Osteoblast (primary cell): ENCODE data around the gene PTH1R. TPM values are rescaled to one million over a fixed set of nuclear protein-coding genes. Genes with fewer than 3 reads are reported as not detected.

Experiments used
- DNase-seq: peaks from one replicate; pipeline ENCODE4 v3.0.0; 2011; ENCODE audit warnings: low spot score, mixed read lengths; ENCODE audit not compliant: insufficient read length; ENCODE audit errors: missing footprints
- H2AFZ ChIP-seq: 2 replicates; pipeline ENCODE4 v1.6.0; 2011; ENCODE audit warnings: mild to moderate bottlenecking, low read length
- H3K27ac ChIP-seq: 2 replicates; pipeline ENCODE4 v1.5.1; 2011; ENCODE audit warnings: mild to moderate bottlenecking, low read depth, low read length, moderate library complexity
- H3K27me3 ChIP-seq: 2 replicates; pipeline ENCODE4 v1.6.0; 2012; ENCODE audit warnings: mild to moderate bottlenecking, control low read depth, inconsistent platforms, low read length, moderate library complexity; ENCODE audit not compliant: insufficient read depth
- H3K36me3 ChIP-seq: 2 replicates; pipeline ENCODE4 v1.5.1; 2011; ENCODE audit warnings: mild to moderate bottlenecking, low read length, control low read depth, moderate library complexity; ENCODE audit not compliant: insufficient read depth
- H3K4me1 ChIP-seq: 2 replicates; pipeline ENCODE4 v1.5.1; 2011; ENCODE audit warnings: mild to moderate bottlenecking, low read length, control low read depth, moderate library complexity; ENCODE audit not compliant: insufficient read depth
- H3K4me2 ChIP-seq: 2 replicates; pipeline ENCODE4 v1.6.0; 2011; ENCODE audit warnings: mild to moderate bottlenecking, low read length; ENCODE audit not compliant: insufficient read depth
- H3K4me3 ChIP-seq: fragments of 200-600 bp; sonication (generic); 3 replicates; pipeline ENCODE4 v1.5.1; 2012; ENCODE audit warnings: mild to moderate bottlenecking, low read length, inconsistent platforms; ENCODE audit not compliant: insufficient read depth
- H3K79me2 ChIP-seq: 2 replicates; pipeline ENCODE4 v1.6.0; 2012; ENCODE audit warnings: mild to moderate bottlenecking, low read length, control low read depth, inconsistent platforms; ENCODE audit not compliant: insufficient read depth
- H3K9me3 ChIP-seq: 2 replicates; pipeline ENCODE4 v1.5.1; 2011; ENCODE audit warnings: low read depth, low read length, control low read depth
- H4K20me1 ChIP-seq: 2 replicates; pipeline ENCODE4 v1.6.0; 2012; ENCODE audit warnings: mild to moderate bottlenecking, low read length, control low read depth; ENCODE audit not compliant: insufficient read depth
- total RNA-seq: library from RNA; depleted of rRNA; stranded (reverse); fragments of >200 nt; gene quantifications from 2 replicates; pipeline ENCODE4 v1.2.3, GENCODE V29; 2012
- TF ChIP-seq, protein P1 (sequence below): IDR thresholded peaks from 2 replicates; pipeline ENCODE4 v1.5.1; 2011; ENCODE audit warnings: mild to moderate bottlenecking, low read depth, low read length, moderate library complexity; ENCODE audit errors: extremely low read depth

PTH1R gene
- total RNA-seq, 1 donor: 0.36 TPM

DNA sequence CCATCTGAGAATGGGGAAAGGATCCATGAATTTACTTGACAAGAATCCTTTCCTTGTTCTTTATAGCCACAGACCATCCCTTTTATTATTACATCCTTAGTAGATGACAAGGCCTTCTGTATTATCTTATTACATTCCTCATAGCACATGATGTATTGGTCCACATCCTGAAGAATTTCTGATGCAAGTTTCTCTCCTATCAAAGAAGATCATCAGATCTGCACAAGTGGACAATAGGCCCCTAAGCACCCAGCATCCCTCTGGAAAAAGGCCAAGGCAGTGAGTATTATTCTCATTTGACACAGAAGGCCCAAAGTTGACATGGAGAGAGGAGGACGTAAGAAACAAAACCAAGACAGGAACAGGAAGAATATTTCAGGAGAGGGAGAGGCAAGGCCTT, 45.7 kb upstream of the PTH1R start:
- TF ChIP-seq, protein P1, sequence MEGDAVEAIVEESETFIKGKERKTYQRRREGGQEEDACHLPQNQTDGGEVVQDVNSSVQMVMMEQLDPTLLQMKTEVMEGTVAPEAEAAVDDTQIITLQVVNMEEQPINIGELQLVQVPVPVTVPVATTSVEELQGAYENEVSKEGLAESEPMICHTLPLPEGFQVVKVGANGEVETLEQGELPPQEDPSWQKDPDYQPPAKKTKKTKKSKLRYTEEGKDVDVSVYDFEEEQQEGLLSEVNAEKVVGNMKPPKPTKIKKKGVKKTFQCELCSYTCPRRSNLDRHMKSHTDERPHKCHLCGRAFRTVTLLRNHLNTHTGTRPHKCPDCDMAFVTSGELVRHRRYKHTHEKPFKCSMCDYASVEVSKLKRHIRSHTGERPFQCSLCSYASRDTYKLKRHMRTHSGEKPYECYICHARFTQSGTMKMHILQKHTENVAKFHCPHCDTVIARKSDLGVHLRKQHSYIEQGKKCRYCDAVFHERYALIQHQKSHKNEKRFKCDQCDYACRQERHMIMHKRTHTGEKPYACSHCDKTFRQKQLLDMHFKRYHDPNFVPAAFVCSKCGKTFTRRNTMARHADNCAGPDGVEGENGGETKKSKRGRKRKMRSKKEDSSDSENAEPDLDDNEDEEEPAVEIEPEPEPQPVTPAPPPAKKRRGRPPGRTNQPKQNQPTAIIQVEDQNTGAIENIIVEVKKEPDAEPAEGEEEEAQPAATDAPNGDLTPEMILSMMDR: no peak
- Histone ChIP-seq H3K79me2 (no peaks in the 10 kb centered on the region), H3K27ac (no peak overlapping the region), H3K4me3 (no peak overlapping the region), H4K20me1 (no peaks in the 10 kb centered on the region), H3K4me1 (no peaks in the 10 kb centered on the region), H3K36me3 (no peaks in the 10 kb centered on the region), H2AFZ (no peak overlapping the region), H3K4me2 (no peak overlapping the region), H3K9me3 (no peaks in the 10 kb centered on the region), H3K27me3 (no peaks in the 10 kb centered on the region)
- no peak for DNase-seq

DNA sequence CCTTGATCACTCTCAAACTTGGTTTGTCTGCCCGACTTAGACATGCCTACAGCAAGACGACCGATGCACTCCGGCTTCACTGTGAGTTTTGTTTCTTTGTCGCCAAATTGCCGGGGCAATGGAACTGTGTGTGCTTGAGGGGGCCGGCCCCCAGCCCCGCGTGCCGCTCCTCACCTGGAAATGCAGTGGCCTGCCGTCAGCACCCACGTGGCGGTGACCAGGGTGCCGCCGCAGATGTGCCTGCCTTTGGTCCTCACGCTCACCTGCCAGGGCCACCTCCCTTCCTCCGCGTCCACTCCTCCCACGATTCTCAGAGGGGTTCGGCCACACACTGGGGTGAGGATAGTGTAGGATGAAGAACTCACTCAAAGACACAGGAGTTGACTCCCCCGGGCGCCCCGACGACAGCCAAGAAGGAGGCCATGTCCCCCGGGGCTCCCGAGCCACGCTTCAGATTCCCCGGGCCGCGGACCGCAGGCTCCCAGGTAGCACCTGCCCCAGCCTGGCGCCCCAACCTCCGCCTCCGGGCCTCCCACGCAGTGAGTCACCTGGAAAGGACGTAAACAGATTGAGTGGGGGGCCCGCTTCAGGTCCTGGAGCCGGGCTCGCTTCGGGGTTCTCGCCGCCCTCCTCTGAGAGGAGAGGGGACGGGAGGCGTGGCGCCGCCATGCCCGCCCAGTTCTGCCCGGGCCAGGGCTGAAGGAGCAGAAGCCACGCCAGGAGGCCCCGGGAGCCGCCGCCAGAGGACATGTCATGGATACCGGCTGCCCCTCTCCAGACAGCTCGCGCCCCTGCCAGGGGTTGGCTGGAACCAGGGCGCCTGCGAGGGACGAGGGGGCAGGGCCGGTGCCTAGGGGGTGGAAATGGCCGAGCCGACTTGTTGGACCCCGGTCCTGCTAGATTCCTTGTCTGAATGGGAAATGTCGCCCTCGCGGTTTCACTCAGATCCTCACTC, 43.9 kb upstream of the PTH1R start:
- no peak for DNase-seq
- TF ChIP-seq, protein P1: no peak
- Histone ChIP-seq H3K9me3 (peaks cover 4% of the 10 kb centered on the region), H3K4me2 (no peak overlapping the region), H2AFZ (no peak overlapping the region), H3K4me3 (no peak overlapping the region), H3K27me3 (no peaks in the 10 kb centered on the region), H3K27ac (no peak overlapping the region), H4K20me1 (no peaks in the 10 kb centered on the region), H3K36me3 (no peaks in the 10 kb centered on the region), H3K79me2 (no peaks in the 10 kb centered on the region), H3K4me1 (no peaks in the 10 kb centered on the region)

DNA sequence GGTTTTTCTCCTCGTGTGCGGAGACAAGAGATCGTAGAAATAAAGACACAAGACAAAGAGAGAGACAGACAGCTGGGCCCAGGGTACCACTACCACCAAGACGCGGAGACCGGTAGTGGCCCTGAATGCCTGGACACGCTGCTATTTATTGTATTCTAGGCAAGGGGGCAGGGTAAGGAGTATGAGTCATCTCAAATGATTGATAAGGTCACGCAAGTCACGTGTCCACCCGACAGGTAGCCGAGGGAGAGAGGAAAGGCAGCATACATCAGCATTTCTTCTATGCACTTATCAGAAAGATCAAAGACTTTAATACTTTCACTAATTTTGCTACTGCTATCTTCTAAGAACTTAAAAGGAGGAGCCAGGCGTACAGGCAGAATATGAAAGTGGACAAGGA, 42.5 kb upstream of the PTH1R start:
- H4K20me1 ChIP-seq: no peaks in the 10 kb centered on the region
- no peaks in the 10 kb centered on the region for H3K27me3 ChIP-seq
- TF ChIP-seq, protein P1: no peak
- no peaks in the 10 kb centered on the region for H3K36me3 ChIP-seq
- H3K4me2 ChIP-seq: no peak overlapping the region
- H3K4me1 ChIP-seq: no peaks in the 10 kb centered on the region
- peaks cover 4% of the 10 kb centered on the region for H3K9me3 ChIP-seq
- H3K4me3 ChIP-seq: no peak overlapping the region
- H3K79me2 ChIP-seq: no peaks in the 10 kb centered on the region
- no peak overlapping the region for H3K27ac ChIP-seq
- DNase-seq: no peak
- H2AFZ ChIP-seq: no peak overlapping the region

- Histone ChIP-seq H3K9me3 (peaks cover 4% of the 10 kb centered on the region), H3K4me3 (no peak overlapping the region), H3K27me3 (no peaks in the 10 kb centered on the region), H4K20me1 (no peaks in the 10 kb centered on the region), H2AFZ (no peak overlapping the region), H3K4me2 (no peak overlapping the region), H3K27ac (no peak overlapping the region), H3K36me3 (no peaks in the 10 kb centered on the region), H3K79me2 (no peaks in the 10 kb centered on the region), H3K4me1 (no peaks in the 10 kb centered on the region)
- TF ChIP-seq, protein P1: no peak
- no peak for DNase-seq
Measured at GRCh38 chr3:46835491-46835890, 42.0 kb upstream of the PTH1R start.
